WTC11 (cell line): ENCODE results near the gene PTPRCAP.

Experiments
- ZNF121 ChIP-seq: sonication (generic); formaldehyde crosslinking; IDR thresholded peaks from 2 replicates; pipeline ENCODE4 v1.8.0; 2023; ENCODE audit warnings: missing genetic modification reagents
- TF ChIP-seq, protein P1 (sequence below): sonication (generic); formaldehyde crosslinking; IDR thresholded peaks from 2 replicates; pipeline ENCODE4 v1.8.0; 2022; ENCODE audit warnings: mild to moderate bottlenecking, missing genetic modification reagents

DNA sequence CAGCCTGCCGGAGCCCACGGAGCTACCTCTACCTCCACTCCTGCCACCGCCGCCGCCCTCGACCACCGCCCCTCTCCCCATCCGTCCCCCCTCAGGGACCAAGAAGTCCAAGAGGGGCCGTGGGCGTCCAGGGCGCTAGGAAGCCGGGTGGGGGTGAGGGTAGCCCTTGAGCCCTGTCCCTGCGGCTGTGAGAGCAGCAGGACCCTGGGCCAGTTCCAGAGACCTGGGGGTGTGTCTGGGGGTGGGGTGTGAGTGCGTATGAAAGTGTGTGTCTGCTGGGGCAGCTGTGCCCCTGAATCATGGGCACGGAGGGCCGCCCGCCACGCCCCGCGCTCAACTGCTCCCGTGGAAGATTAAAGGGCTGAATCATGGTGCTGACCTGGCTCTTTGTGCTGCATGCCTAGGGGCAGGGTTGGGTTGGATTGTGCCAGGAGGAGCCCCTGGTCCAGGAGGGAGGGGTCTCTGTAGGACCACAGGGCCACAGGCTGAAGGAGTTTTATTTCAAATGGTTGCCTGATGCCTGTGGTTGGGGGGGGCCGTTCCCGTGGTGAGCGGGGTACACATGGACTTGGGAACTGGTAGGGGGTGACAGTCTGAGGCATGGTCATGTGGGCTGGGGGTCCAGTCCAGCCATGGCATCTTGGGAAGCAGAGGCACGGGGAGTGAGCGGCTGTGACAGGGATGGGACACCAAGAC lies 2.3 kb downstream of the PTPRCAP start:
- no peak for TF ChIP-seq ZNF121 (CRISPR knock-in tag)
- TF ChIP-seq, protein P1, sequence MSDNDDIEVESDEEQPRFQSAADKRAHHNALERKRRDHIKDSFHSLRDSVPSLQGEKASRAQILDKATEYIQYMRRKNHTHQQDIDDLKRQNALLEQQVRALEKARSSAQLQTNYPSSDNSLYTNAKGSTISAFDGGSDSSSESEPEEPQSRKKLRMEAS (CRISPR knock-in tag): no peak
